Activated CD8-positive, alpha-beta T cell treated with anti-CD3 and anti-CD28 coated beads for 36 hours (primary cell): ENCODE data around the gene GPC6. TPM values are rescaled to one million over a fixed set of nuclear protein-coding genes. Genes with fewer than 3 reads are reported as not detected.

ENCODE experiments used
- ATAC-seq: fragments of 200-7000 bp; cut with Tn5 transposase; one replicate; pipeline ENCODE4 v1.10.0; 2021; ENCODE audit warnings: mild to moderate bottlenecking, moderate library complexity
- CTCF ChIA-PET: fragments of 350-600 bp; sonication (Branson Sonifier 250); formaldehyde crosslinking; loops from one replicate; lab custom pipeline; 2021; ENCODE audit warnings: antibody characterized with exemption; lab: Charles Lee
- POLR2A ChIA-PET: fragments of 350-600 bp; sonication (Branson Sonifier 250); formaldehyde crosslinking; loops from one replicate; lab custom pipeline; 2021; ENCODE audit warnings: antibody characterized with exemption; lab: Charles Lee
- DNase-seq: peaks from one replicate; pipeline ENCODE4 v3.0.0-alpha.2; 2020
- H3K27ac Mint-ChIP-seq: one replicate; pipeline ENCODE4 v1.8.0; 2021; ENCODE audit warnings: mild to moderate bottlenecking, mixed read lengths
- H3K27me3 Mint-ChIP-seq: one replicate; pipeline ENCODE4 v1.8.0; 2021; ENCODE audit warnings: mixed read lengths
- H3K36me3 Mint-ChIP-seq: one replicate; pipeline ENCODE4 v1.8.0; 2021; ENCODE audit warnings: low read depth, mixed read lengths
- H3K4me1 Mint-ChIP-seq: one replicate; pipeline ENCODE4 v1.8.0; 2021; ENCODE audit warnings: low read depth, mixed read lengths
- H3K4me3 Mint-ChIP-seq: one replicate; pipeline ENCODE4 v1.8.0; 2021; ENCODE audit warnings: mild to moderate bottlenecking, moderate library complexity, mixed read lengths
- H3K9me3 Mint-ChIP-seq: one replicate; pipeline ENCODE4 v1.8.0; 2021; ENCODE audit warnings: mixed read lengths
- intact Hi-C: fragments of 100-400 bp; cut with micrococcal nuclease; formaldehyde crosslinking; loops from one replicate; pipeline ENCODE4 v1.10.0; 2022
- total RNA-seq, 2 experiments: library from RNA; stranded (reverse); gene quantifications; one replicate each; pipeline ENCODE4 v1.2.3, GENCODE V29; 2021
- TF ChIP-seq, protein P1 (sequence below): fragments of 200-600 bp; IDR thresholded peaks from one replicate; pipeline ENCODE4 v1.8.0; 2022; ENCODE audit warnings: antibody characterized with exemption, mild to moderate bottlenecking

GPC6 gene
- total RNA-seq, result not detected

DNA sequence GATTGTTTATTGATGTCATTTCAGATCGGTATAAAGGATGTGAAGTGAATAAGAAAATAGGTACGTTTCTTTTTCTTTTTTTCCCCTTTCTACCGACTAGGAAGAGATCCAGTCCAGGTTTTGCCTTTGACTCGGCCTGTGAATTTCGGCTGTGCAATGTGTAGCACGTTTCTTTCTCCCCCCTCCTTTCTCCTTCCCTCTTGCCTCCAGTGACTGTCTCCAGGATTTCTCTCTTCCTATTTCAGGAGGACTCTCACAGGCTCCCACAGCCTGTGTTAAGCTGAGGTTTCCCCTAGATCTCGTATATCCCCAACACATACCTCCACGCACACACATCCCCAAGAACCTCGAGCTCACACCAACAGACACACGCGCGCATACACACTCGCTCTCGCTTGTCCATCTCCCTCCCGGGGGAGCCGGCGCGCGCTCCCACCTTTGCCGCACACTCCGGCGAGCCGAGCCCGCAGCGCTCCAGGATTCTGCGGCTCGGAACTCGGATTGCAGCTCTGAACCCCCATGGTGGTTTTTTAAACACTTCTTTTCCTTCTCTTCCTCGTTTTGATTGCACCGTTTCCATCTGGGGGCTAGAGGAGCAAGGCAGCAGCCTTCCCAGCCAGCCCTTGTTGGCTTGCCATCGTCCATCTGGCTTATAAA is at the start of gene GPC6:
Gene GPC6, plus strand, starts transcription at position 185 of the 657 bp plus-strand sequence.
- H3K27ac Mint-ChIP-seq, result no peak within 1 kb of the TSS
- DNase-seq, result no peak
- no peak within 1 kb of the TSS for H3K4me3 Mint-ChIP-seq
- ATAC-seq, result no peak
- no peaks in the 10 kb centered on the region for H3K9me3 Mint-ChIP-seq
- intact Hi-C loops, result no loop called here
- H3K36me3 Mint-ChIP-seq, result no peaks in the 10 kb centered on the region
- TF ChIP-seq, protein P1, sequence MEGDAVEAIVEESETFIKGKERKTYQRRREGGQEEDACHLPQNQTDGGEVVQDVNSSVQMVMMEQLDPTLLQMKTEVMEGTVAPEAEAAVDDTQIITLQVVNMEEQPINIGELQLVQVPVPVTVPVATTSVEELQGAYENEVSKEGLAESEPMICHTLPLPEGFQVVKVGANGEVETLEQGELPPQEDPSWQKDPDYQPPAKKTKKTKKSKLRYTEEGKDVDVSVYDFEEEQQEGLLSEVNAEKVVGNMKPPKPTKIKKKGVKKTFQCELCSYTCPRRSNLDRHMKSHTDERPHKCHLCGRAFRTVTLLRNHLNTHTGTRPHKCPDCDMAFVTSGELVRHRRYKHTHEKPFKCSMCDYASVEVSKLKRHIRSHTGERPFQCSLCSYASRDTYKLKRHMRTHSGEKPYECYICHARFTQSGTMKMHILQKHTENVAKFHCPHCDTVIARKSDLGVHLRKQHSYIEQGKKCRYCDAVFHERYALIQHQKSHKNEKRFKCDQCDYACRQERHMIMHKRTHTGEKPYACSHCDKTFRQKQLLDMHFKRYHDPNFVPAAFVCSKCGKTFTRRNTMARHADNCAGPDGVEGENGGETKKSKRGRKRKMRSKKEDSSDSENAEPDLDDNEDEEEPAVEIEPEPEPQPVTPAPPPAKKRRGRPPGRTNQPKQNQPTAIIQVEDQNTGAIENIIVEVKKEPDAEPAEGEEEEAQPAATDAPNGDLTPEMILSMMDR, result no peak
- ChIA-PET CTCF (no interaction called here), POLR2A (no interaction called here)
- H3K4me1 Mint-ChIP-seq, result no peaks in the 10 kb centered on the region
- H3K27me3 Mint-ChIP-seq, result peaks cover 45% of the 10 kb centered on the region

DNA sequence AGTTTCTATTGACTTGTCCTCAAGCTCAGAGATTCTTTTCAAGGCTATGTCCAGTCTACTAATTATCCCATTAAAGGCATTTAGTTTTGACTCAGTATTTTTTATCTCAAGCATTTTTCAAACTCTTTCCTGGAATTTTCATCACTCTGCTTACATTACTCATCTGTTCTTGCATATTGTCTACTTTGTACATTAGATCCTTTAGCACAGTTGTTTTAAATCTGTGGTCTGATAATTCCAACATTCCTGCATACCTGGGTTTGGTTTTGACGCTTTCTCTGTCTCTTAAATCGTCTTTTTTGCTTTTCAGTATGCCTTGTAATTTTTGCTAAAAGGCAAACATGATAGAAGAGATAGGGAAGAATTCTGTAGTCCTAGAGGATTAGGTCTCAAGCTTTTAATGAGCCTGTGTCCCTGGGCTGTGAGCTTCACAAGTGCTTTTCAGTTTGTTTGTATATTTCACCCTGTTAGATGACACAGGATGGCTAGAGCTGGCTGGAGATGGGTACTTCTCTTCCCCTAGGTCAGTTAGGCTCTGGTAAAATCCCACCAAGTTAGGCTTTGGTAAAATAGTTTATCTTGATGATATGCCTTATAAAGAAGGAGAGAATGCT is 46.1 kb upstream of the GPC6 start:
- TF ChIP-seq, protein P1, result no peak
- Mint-ChIP-seq H3K27me3 (no peaks in the 10 kb centered on the region), H3K9me3 (peaks cover 2% of the 10 kb centered on the region), H3K4me1 (no peaks in the 10 kb centered on the region), H3K36me3 (no peaks in the 10 kb centered on the region), H3K27ac (no peak overlapping the region), H3K4me3 (no peak overlapping the region)
- DNase-seq, result no peak
- POLR2A ChIA-PET, result no interaction called here
- ATAC-seq, result no peak
- intact Hi-C loops, result no loop called here
- CTCF ChIA-PET, result interaction anchor here (1.4 kb wide), 1 partner anchor 32 kb away, joined by 3 read pairs; no protein-coding TSS in a partner anchor

DNA sequence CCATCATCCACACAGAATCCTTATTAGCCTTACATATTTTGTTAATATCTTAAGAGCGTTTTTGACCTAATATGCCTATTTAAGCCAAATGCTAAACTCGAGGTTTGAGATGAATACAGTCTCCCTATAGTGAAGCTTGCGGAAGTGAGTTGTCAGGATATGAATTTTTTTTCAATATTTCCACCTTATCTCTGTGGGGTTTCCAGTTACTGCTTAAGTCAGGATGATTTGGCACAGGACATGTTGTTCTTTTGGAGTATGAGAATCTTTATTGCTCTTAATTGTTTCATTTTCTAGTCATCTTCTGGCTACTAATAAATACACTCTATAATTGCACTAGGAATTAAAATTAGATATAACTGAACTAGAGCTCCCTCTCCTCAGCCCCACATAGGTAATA is 44.2 kb upstream of the GPC6 start:
- no peaks in the 10 kb centered on the region for H3K4me1 Mint-ChIP-seq
- no peak overlapping the region for H3K4me3 Mint-ChIP-seq
- DNase-seq, result no peak
- POLR2A ChIA-PET, result interaction anchor here (0.6 to 0.7 kb wide), 3 partner anchors 53 to 1011 kb away, joined by 3 to 5 read pairs (median 3); no protein-coding TSS in a partner anchor
- CTCF ChIA-PET, result no interaction called here
- H3K9me3 Mint-ChIP-seq, result no peaks in the 10 kb centered on the region
- H3K27me3 Mint-ChIP-seq, result no peaks in the 10 kb centered on the region
- H3K27ac Mint-ChIP-seq, result no peak overlapping the region
- no peak for ATAC-seq
- intact Hi-C loops, result no loop called here
- no peaks in the 10 kb centered on the region for H3K36me3 Mint-ChIP-seq
- TF ChIP-seq, protein P1, result no peak

DNA sequence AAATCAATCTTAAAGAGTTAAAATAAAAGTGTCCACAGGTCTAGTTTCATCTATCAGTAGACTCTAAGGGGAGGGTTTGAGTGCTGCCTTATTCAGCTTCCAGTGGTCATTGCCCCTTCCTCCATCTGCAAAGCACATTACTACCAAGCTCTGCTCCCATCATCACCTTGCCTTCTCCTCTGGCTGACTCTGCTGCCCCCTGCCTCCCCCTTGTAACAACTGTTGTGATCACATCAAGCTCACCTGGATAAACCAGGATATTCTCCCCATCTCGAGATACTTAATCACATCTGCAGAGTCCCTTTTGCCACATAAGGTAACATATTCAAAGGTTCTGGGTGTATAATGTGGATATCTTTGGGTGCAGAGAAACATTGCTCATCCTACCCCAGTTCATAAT is 43.3 kb upstream of the GPC6 start:
- H3K36me3 Mint-ChIP-seq, result no peaks in the 10 kb centered on the region
- intact Hi-C loops, result no loop called here
- no peaks in the 10 kb centered on the region for H3K27me3 Mint-ChIP-seq
- ChIA-PET POLR2A (no interaction called here), CTCF (no interaction called here)
- no peak overlapping the region for H3K4me3 Mint-ChIP-seq
- TF ChIP-seq, protein P1, result no peak
- H3K9me3 Mint-ChIP-seq, result no peaks in the 10 kb centered on the region
- no peaks in the 10 kb centered on the region for H3K4me1 Mint-ChIP-seq
- DNase-seq (no peak), ATAC-seq (no peak)
- no peak overlapping the region for H3K27ac Mint-ChIP-seq

DNA sequence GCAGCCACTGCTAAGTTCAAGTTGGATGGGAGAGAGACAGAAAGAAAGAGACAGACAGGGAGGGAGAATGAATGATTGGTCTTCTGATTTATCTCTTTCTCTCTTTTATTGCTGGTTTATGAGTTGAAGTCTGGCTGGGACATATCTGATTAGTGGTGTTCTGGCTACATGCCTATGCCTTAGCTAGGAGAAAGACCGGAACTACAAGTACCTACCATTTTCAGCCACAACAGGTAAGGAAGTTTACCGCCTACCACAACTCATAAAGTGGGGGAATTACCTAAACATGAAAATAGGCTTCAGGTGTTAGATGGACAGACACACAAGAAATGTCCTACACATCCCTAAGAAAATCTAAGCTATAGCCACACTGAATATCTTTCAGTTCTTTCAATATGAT is 36.6 kb upstream of the GPC6 start:
- DNase-seq (no peak), ATAC-seq (no peak)
- Mint-ChIP-seq H3K27ac (no peak overlapping the region), H3K9me3 (peaks cover 19% of the 10 kb centered on the region), H3K36me3 (no peaks in the 10 kb centered on the region), H3K4me1 (no peaks in the 10 kb centered on the region), H3K4me3 (no peak overlapping the region), H3K27me3 (no peaks in the 10 kb centered on the region)
- POLR2A ChIA-PET, result no interaction called here
- intact Hi-C loops, result no loop called here
- CTCF ChIA-PET, result no interaction called here
- TF ChIP-seq, protein P1, result no peak
